HG02678 (cell line): Measurements from ENCODE around the gene FOXA1.

ENCODE experiments used
- ATAC-seq: cut with Tn5 transposase; IDR thresholded peaks from one replicate; pipeline ENCODE4 v1.9.1; 2021; ENCODE audit warnings: mild to moderate bottlenecking, moderate library complexity; ENCODE audit not compliant: unreplicated experiment

The FOXA1 gene

GRCh38 chr14:37590428-37591139 lies 4.5 kb downstream of the FOXA1 start:
- ATAC-seq, result no peak

DNA sequence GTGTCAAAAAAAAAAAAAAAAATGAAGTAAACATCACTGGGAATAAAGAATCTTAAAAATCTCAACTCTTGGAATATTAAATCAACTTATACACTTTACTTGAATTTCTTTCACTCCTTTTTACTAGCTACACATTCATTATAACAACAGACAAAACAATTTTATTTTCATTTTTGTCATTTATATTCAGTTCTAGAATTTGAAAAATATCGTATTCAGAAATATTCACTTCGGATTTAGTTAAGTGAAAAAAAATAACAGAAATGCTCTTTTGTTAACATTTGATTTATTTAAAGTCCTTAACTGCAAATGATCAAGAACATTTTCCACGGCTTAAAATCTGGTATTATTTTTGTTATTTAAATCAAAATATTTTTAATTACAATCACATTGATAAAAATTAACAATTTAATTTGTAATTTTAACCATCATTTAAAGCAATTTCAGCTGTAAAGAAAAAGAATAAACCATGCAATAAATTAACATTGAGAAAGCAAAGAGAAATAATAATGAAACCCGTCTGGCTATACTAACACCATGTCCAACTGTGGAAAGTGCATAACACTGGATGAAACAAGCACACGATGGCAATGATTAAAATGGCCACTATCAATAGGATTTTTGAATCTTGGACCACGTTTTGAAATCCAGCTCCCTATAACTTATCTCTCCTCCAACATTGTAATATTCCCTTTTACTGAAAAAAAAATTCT lies 5.2 kb downstream of the FOXA1 start:
- no peak for ATAC-seq

DNA sequence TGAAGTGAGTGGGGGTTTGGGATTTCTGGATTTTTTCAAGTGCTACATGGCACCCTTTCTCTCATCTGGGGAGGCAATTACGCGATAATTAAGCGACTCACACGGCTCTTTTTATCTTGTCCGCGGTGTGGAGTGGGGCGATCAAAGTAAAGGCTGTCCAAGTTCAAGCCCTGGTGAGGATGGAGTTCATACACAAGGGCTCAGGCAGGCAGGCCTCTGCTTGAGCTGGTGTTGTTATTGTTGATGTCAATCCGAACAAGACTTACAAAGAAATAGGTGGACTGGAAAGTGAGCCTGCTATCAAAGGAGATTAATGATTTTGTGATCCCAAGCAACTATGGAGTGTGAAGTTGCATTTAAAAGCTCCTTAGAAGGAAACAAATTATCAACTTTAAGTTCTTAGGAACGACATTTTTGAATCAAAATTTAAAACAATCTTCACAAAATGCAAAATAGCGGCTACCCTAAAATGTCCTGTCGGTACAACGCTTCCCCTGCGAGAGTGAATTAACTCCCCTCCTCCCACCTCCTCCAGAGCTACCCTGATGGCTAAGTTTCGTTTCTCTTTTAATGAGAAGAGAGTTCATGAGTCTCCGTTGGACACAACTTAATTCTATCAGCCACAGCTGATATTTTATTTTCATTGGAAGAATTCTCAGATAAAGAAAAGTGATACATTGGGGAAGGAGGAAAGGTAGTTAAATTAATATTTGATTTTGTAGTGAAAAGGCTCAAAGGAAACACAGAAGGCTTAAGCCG lies 5.9 kb downstream of the FOXA1 start:
- no peak for ATAC-seq

DNA sequence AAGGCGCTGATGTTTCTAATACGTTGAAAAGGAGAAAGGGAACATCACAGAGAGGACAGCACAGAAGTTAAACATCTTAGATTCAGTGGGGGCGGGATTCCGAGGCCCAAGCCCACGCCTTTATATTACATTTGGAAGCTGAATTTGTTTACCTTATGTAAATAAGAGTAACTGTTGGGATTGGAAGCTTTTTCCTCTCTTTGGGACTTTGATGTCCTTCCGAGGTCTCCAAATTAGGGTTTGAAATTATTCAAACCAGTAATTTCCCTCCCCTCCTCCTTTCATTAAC lies 6.4 kb downstream of the FOXA1 start:
- no peak for ATAC-seq

DNA sequence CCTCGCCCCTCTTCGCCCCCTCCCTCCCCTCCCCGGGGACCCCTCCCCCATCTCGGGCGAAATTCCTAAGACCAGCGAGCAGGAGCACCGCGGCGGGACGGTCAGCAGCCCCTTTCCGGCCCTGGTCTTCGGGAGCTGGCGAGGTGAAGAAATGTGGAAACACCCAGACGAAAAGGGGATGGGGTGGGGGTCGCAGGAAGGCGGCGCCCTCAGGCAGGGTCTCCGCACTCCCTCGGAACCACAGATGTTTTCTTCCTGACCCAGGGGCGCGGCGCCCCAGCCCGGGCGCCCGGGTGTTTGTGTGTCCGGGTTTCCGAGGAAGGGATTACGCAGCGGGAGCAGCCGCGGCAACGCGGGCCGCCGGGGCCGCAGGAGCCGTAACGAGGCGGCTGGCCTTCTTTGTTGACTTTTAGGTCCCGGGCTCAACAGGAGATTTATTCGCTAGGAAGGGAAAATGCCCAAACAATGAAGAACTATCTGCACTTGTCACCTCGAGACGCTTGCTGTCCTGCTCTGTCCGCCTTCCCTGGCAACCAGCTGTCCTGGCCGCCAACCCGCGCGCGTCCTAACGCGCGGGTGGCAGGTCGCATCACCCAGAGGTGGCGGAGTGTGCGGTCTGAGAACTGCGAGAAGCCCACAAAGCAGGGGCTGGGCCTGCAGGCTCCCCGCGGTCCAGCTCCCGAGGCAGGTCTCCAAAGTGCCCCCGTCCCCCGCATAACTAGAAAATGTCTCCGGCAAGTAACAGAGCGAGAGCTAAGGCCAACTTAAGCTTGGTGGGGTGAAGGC lies 7.0 kb downstream of the FOXA1 start:
- no peak for ATAC-seq

- ATAC-seq, result no peak
Measured at GRCh38 chr14:37587131-37587803, 7.8 kb downstream of the FOXA1 start.

DNA sequence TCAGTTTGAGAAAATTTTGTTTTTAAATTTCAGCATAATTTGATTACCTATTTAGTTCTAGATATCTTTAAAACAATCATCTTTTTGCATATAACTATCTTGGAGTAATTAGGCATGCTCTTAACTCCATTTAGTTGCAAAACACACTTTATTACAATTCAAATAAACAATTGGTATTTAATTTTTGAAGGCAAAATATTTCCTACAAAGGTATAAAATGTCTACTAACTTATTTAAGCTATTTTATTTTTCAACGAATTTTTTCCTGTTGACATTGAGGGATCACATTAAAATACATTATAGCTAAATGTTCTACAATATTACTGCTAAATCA lies 8.3 kb downstream of the FOXA1 start:
- ATAC-seq, result no peak

DNA sequence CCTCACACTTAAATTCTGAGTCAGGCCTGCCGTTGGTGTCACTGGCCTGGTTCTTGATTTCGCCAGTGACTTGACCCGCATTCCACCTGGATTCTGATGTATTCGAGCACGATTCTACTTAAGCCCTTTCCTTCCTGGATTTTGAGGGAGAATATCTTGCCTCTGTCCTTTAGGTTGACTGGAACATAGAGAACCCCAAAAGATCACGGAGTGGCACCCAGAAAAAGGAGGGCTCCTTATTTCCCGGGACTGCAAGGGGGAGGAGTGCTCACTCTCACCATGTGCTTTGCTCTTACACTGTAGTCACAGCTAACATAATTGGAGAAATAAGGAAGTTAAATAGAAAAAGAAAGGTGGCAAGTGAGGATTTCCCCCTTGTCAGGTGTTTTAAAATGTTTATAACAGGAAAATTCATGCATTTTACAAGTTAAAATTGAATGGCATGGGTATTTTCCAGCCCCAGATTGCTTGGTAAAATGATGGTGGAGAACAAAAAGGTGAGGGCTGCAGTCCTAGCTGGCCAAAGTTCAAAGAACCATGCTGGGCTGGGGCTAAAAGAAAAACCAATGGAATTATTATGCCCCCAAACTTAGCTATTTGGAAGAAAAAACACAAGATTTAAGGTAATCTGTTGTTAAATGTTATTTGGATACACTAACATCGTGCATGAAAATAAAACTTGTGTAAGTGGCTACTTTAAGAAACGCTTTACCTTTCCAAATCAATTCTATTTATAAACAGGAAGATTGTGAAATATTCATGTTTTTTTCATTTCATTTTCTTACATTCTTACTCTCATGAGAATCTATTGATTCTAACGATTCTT lies 8.9 kb downstream of the FOXA1 start:
- ATAC-seq, result no peak

- no peak for ATAC-seq
Measured at GRCh38 chr14:37585101-37585511, 9.9 kb downstream of the FOXA1 start.

DNA sequence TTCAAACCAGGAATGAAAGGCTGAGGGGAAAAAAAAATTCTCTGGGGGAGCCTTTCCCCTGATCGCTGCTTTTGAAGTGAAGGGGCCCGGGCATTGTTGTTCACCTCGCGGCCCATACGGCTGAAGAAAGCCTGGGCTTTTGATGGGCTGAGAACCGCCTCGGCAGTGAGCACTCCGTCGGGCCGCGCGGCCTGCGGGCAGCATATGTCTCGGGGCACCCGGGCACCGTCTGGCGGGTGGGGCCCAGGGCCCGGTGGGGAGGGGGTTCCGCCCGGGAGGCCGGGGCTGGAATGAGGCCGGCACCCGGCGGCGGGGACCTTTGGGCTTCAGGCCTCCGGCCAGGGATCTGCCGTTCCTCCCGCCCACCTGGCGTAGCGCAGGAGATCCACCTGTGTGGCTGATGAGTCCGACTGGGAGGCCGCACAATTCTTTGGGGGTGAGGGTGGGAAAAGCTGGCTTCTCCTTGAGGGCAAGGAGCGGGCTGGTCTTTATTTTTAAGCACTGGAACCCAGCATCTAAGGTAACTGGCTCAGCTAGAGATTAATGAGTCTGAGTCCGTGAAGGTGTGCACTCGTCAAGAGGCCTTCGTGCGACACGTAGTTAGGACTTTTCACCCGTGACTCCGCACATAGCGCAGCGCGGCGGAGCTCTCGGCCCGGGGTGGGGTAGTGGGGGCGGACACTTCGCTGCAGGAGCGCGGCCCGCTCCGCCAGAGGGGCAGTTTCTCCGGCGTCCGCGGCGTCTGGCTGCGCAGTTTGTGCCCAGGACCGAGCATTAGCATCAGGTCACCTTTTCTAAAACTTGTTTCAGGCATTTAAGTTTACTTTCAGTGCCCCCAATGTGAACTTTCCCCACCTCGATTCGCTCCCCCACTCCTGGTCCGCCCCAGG lies 10.6 kb downstream of the FOXA1 start:
- ATAC-seq, result no peak

DNA sequence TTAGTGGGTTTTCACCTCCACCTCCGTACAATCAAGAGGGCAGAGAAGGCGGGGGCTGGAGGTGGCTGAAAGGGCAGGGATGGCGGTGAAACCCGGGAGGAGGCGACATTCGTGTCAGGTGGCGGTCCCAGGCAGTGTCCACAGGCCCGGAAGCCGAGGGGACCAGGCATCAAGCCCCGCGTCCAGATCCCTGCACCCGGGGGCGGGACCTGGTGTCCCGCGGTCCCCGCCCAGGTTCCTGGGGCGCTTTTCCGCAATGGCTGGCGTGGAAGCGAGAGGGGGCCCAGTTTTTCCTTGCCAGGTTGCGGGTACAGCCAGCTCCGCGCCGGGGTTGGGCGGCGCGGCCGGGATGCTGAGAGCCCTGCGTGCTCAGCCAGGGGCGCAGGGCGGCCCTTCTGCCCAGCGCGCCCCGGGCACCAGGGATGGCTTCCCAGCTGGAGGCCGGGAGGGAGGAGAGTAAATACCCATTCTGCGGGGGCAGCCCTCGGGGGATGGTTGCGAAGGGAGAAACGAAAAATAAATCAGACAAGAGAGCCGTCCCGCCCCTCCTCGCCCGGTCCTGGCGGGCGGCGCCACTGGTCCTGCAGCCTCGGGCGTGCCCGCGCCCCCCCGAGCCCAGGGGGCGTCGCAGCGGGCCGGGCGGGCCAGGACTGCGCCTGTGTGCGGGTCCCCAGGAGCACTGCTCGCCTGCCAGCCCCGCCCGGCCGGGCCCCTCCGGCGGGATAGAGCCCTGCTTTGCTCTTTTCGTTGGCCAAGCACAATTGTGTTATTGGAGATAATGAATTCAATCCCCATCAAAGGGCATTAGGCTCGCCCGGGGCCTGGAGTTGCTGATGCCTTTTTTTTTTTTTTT lies 11.5 kb downstream of the FOXA1 start:
- ATAC-seq, result no peak

DNA sequence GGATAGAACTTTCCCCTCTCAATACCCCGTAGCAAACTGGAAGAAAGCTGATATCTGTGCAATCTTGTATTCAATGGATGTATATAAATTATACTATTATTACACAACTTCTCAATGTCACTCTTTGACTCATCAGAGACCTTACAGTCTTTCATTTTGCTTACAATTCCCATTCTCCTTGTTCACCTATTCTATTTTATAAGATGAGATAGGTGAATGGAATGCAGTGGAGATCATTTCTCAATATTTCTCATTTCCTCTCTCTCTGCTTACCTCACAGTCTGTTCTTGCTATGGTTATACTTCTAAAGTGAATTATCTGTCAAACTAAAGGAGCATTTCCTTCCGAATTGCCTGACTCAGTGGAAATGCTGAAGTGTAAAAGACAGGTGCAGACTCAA lies 14.9 kb downstream of the FOXA1 start:
- no peak for ATAC-seq

DNA sequence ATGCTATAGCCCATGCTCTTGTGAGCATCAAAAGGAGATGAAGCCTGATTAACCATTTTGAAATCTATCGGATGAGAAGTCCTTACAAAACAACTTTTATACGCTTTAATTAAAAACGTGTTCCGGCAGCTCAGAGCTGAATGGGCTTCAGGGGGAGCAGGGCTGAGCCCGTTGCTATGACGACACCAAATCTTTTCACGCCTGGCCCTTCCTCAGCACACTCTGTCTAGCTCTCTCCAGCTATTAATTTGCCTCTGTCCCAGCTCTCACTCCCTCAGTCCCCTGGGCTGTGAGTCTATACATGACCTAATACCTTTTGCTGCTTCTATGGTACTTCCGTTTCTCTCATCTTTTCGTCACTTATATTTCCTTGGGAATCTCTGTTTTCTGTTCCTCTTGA lies 15.8 kb downstream of the FOXA1 start:
- no peak for ATAC-seq

- ATAC-seq, result no peak
Measured at GRCh38 chr14:37573356-37573755, 21.7 kb downstream of the FOXA1 start.

DNA sequence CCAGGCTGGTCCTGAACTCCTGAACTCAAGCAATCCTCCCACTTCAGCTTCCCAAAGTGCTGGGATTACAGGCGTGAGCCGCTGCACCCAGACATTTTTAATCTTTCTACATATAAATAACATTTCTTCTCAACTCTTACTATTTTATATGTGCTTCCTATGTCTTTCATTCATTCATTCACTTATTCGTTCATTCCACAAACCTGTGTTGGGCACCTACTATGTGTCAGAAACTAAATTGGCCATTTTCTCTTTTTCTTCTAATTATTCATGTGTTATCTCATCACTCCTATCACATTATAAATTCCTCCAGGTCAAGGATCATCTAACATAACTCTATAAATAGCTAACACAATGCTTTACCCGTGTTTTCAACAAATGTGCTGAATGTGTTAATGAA lies 23.7 kb downstream of the FOXA1 start:
- ATAC-seq, result no peak

DNA sequence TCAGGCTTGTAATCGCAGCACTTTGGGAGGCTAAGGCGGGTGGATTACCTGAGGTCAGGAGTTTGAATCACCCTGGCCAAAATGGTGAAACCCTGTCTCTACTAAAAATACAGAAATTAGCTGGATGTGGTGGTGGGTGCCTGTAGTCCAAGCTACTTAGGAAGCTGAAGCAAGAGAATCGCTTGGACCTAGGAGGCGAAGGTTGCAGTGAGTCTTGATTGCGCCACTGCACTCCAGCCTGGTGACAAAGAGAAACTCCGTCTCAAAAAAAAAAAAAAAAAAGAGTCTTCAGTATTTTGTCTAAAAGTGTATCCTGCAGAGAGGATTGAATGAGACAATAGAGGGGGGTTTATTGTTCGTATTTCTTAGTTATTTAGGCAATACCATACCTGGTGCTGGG lies 25.3 kb downstream of the FOXA1 start:
- ATAC-seq, result no peak

- ATAC-seq, result no peak
Measured at GRCh38 chr14:37566811-37567371, 28.2 kb downstream of the FOXA1 start.

DNA sequence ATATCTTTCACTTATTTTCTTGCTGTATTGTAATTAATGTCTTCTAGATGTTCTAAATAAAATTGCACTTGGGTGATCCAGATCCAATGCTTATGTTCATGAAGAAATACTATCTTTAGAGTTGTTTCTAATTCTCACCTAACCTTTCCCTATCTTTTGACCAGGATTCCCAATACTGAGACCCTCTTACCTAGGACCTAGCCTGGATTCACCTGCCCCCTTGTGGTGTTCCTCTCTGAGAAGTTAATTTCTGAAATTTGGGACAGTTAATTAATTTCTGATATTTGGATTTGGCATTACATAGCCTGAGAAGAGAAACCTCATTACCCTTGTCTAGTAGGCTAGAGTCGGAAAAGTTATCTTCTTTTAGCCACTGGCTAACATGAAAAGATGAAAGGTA lies 29.5 kb downstream of the FOXA1 start:
- no peak for ATAC-seq
